Uterus (tissue), 2 donors: ENCODE measurements around the gene TMEM181.

Experiments
- CTCF ChIP-seq, 4 experiments: fragments of 200-600 bp in 2 of 4; fragments of 450-650 bp in 2 of 4; sonication (generic) in 2 of 4; IDR thresholded peaks; one replicate each; pipeline ENCODE4 v1.5.1; 2016 to 2019; ENCODE audit warnings: antibody characterized with exemption in 4 of 4, mild to moderate bottlenecking in 2 of 4, moderate library complexity in 1 of 4
- POLR2A ChIP-seq, 2 donors: fragments of 450-650 bp; IDR thresholded peaks; one replicate each; pipeline ENCODE4 v1.6.1; 2016; ENCODE audit warnings: antibody characterized with exemption in 2 of 2, mild to moderate bottlenecking in 1 of 2, moderate library complexity in 1 of 2

- TF ChIP-seq CTCF (IDR thresholded peaks at IDR 0.05): no peak
- no peak for TF ChIP-seq POLR2A (IDR thresholded peaks at IDR 0.05)
Observed at GRCh38 chr6:158568549-158568948, 8.7 kb downstream of the TMEM181 start.
